Neutrophil (primary cell): ENCODE results near the gene TTLL3.
"Not testable (repeated sequence)": the region's sequence is repeated elsewhere in the genome, so short reads cannot be mapped to it uniquely, and the experiment has no call there.

Experiments
- H3K27ac ChIP-seq: fragments of 200-600 bp; sonication (generic); 2 replicates; pipeline ENCODE4 v1.5.1; 2016; ENCODE audit warnings: mild to moderate bottlenecking, moderate library complexity
- H3K27me3 ChIP-seq: fragments of 200-600 bp; sonication (generic); 2 replicates; pipeline ENCODE4 v1.6.0; 2016; ENCODE audit warnings: mild to moderate bottlenecking
- H3K36me3 ChIP-seq: fragments of 200-600 bp; sonication (generic); 2 replicates; pipeline ENCODE4 v1.5.1; 2017
- H3K4me1 ChIP-seq, 2 experiments: fragments of 200-600 bp in 1 of 2; sonication (generic) in 1 of 2; 1 replicate in 1 of 2; 2 replicates in 1 of 2; pipeline versions ENCODE4 v1.5.1 to v1.6.1; 2013 to 2016; ENCODE audit warnings: low read depth in 1 of 2, low read length in 1 of 2, mild to moderate bottlenecking in 1 of 2, moderate library complexity in 1 of 2; ENCODE audit not compliant: control insufficient read depth in 1 of 2, insufficient read depth in 1 of 2
- H3K4me3 ChIP-seq, 2 experiments: fragments of 200-600 bp in 1 of 2; sonication (generic) in 1 of 2; 1 replicate in 1 of 2; 2 replicates in 1 of 2; pipeline ENCODE4 v1.5.1; 2013 to 2016; ENCODE audit warnings: low read depth in 1 of 2, low read length in 1 of 2, mild to moderate bottlenecking in 1 of 2, moderate library complexity in 1 of 2
- H3K9me3 ChIP-seq: fragments of 200-600 bp; sonication (generic); 2 replicates; pipeline ENCODE4 v1.5.1; 2016
- TF ChIP-seq, protein P1 (sequence below): fragments of 200-600 bp; sonication (generic); IDR thresholded peaks from 2 replicates; pipeline ENCODE4 v1.5.1; 2016; ENCODE audit warnings: antibody characterized with exemption

The TTLL3 gene

GRCh38 chr3:9838856-9839255, 28.8 kb downstream of the TTLL3 start:
- Histone ChIP-seq H3K4me3 (no peak overlapping the region), H3K27me3 (no peaks in the 10 kb centered on the region), H3K9me3 (no peaks in the 10 kb centered on the region), H3K27ac (peak overlapping the region; percentile 25), H3K36me3 (peaks cover 48% of the 10 kb centered on the region), H3K4me1 (peaks cover 19% of the 10 kb centered on the region in 2 experiments)
- TF ChIP-seq, protein P1, sequence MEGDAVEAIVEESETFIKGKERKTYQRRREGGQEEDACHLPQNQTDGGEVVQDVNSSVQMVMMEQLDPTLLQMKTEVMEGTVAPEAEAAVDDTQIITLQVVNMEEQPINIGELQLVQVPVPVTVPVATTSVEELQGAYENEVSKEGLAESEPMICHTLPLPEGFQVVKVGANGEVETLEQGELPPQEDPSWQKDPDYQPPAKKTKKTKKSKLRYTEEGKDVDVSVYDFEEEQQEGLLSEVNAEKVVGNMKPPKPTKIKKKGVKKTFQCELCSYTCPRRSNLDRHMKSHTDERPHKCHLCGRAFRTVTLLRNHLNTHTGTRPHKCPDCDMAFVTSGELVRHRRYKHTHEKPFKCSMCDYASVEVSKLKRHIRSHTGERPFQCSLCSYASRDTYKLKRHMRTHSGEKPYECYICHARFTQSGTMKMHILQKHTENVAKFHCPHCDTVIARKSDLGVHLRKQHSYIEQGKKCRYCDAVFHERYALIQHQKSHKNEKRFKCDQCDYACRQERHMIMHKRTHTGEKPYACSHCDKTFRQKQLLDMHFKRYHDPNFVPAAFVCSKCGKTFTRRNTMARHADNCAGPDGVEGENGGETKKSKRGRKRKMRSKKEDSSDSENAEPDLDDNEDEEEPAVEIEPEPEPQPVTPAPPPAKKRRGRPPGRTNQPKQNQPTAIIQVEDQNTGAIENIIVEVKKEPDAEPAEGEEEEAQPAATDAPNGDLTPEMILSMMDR = no peak

GRCh38 chr3:9841015-9841414, 31.0 kb downstream of the TTLL3 start:
- Histone ChIP-seq H3K9me3 (no peaks in the 10 kb centered on the region), H3K27ac (no peak overlapping the region), H3K4me1 (peaks cover 26 to 27% of the 10 kb centered on the region in 2 experiments), H3K4me3 (no peak overlapping the region), H3K36me3 (peaks cover 28% of the 10 kb centered on the region), H3K27me3 (no peaks in the 10 kb centered on the region)
- TF ChIP-seq, protein P1 = no peak

DNA sequence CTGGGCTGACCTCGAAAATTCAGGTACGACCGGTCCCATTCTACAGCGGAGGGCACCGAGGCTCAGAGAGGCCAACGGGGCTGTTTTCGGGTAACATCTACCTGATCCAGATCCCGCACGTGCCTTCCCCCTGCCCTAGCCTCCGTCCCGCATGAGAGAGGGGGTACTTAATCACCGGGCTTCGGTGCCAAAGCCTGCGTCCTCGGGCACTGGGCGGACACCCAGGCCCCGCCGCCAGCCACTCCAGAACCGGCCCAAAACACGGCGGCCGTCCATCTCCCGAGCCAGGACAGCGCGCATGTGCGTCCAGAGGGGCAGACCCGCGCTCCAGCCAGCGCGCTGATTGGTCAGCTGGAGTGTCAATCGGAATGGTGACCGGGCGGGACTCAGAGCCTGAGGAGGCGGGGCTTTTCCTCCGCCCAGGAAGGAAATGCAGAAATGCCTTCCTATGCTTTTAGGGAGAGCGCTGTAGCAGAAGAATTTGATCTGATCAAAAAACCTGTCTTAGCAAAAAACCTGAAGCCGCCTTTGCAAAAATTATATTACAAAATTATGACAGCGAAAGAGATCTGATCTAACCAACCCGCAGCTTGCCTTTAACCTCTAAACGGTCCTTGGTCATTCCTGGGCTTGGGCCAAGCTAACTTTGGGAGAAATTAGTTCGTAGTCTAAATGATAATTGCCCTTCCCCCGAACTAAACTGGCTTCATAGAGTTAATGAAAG, 33.8 kb downstream of the TTLL3 start, which contains the start of gene RPUSD3:
TSS of gene RPUSD3 (minus strand) at position 294 of the 724 bp plus-strand sequence. CDS start at position 276, 18 bp downstream.
- peak within 1 kb of the TSS; percentile 85 to 91 for H3K4me3 ChIP-seq
- H3K27me3 ChIP-seq = no peaks in the 10 kb centered on the region
- H3K36me3 ChIP-seq = peaks cover 13% of the 10 kb centered on the region
- TF ChIP-seq, protein P1 = peak; percentile 21
- H3K4me1 ChIP-seq = peaks cover 15 to 17% of the 10 kb centered on the region in 2 experiments
- peak within 1 kb of the TSS; percentile 56 for H3K27ac ChIP-seq
- H3K9me3 ChIP-seq = no peaks in the 10 kb centered on the region

- Histone ChIP-seq H3K27me3 (no peaks in the 10 kb centered on the region), H3K36me3 (no peaks in the 10 kb centered on the region), H3K27ac (no peak overlapping the region), H3K4me3 (no peak overlapping the region), H3K4me1 (peaks cover 15 to 17% of the 10 kb centered on the region in 2 experiments), H3K9me3 (no peaks in the 10 kb centered on the region)
- TF ChIP-seq, protein P1 = no peak
These were observed 36.2 kb downstream of the TTLL3 start for GRCh38 chr3:9846231-9846630.

DNA sequence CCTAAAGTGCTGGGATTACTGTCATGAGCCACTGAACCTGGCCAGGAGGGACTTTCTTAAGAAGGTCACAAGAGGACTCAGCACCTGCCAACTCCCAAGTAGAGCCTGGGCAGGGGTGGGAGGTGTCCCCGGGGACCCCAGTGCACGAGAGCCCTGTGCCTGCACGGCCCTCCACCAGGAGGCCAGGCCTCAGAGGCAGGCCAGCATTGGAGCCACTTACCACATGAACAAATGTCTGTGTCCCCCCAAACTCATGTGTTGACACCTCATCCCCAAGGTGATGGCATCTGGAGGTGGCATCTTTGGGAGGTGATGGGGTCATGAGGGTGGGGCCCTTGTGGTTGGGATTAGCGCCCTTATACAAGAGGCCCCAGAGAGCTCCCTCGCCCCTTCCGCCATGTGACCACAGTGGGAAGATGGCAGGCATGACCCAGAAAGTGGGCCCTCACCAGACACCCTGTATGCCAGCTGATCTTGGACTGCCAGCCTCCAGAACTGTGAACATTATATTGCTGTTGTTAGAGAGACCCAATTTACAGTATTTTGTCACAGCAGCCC, 36.9 kb downstream of the TTLL3 start:
- no peak overlapping the region for H3K27ac ChIP-seq
- no peaks in the 10 kb centered on the region for H3K9me3 ChIP-seq
- H3K36me3 ChIP-seq = no peaks in the 10 kb centered on the region
- H3K27me3 ChIP-seq = no peaks in the 10 kb centered on the region
- TF ChIP-seq, protein P1 = no peak
- peaks cover 15 to 17% of the 10 kb centered on the region in 2 experiments for H3K4me1 ChIP-seq
- H3K4me3 ChIP-seq = no peak overlapping the region

DNA sequence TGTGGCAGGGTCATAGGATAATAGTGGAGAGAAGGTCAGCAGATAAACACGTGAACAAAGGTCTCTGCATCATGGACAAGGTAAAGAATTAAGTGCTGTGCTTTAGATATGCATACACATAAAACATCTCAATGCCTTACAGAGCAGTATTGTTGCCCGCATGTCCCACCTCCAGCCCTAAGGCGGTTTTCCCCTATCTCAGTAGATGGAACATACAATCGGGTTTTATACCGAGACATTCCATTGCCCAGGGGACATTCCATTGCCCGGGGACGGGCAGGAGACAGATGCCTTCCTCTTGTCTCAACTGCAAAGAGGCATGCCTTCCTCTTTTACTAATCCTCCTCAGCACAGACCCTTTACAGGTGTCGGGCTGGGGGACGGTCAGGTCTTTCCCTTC, 37.8 kb downstream of the TTLL3 start:
- H3K9me3 ChIP-seq, H3K4me3 ChIP-seq, H3K27ac ChIP-seq, H3K27me3 ChIP-seq, H3K36me3 ChIP-seq: not testable (repeated sequence)
- H3K4me1 ChIP-seq = peaks cover 12 to 16% of the 10 kb centered on the region in 2 experiments
